ENCODE data around the gene NPAT. TPM values are rescaled to one million over a fixed set of nuclear protein-coding genes. Genes with fewer than 3 reads are reported as not detected.

NPAT gene
- total RNA-seq, 1 experiment from 2014 or later, result 11.0 TPM

DNA sequence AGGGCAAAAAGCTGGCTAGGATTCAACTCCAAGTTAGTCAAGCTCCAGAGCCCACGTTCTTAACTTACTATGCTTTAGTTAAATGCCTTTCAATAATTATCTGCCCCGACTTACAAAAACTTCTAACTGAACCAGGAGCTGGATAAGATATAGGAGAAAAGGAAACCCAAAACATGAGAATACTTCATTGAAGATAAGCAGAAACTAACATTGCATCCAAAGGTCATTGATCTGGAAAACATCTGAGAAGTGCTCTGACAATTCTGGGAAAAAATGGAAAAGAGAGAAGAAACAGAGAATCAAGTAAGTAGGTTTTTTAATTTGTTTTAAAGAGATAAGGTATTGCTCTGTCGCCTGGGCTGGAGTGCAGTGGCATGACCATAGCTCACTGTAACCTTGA lies 73.9 kb downstream of the NPAT start:
- no peak for TF ChIP-seq CTCF (IDR thresholded peaks at IDR 0.05; ENCODE audit: unreplicated experiment)
- no peak for DNase-seq (ENCODE audit: unreplicated experiment)
- ChIA-PET CTCF (no interaction called here), POLR2A (interaction anchor here (0.7 kb wide), 1 partner anchor 721 kb away, joined by 3 read pairs; no protein-coding TSS in a partner anchor)
- Mint-ChIP-seq H3K36me3 (ENCODE audit: insufficient read depth, unreplicated experiment) (peaks cover 88% of the 10 kb centered on the region), H3K4me1 (ENCODE audit: insufficient read depth, unreplicated experiment) (no peaks in the 10 kb centered on the region), H3K4me3 (ENCODE audit: unreplicated experiment) (no peak overlapping the region), H3K27me3 (ENCODE audit: insufficient read depth, unreplicated experiment) (no peaks in the 10 kb centered on the region), H3K27ac (ENCODE audit: low read depth, unreplicated experiment) (no peak overlapping the region), H3K9me3 (ENCODE audit: unreplicated experiment) (no peaks in the 10 kb centered on the region)
- no TSS peak for BruUV-seq (replicated peaks)
- intact Hi-C loops (cut with micrococcal nuclease), result no loop called here

DNA sequence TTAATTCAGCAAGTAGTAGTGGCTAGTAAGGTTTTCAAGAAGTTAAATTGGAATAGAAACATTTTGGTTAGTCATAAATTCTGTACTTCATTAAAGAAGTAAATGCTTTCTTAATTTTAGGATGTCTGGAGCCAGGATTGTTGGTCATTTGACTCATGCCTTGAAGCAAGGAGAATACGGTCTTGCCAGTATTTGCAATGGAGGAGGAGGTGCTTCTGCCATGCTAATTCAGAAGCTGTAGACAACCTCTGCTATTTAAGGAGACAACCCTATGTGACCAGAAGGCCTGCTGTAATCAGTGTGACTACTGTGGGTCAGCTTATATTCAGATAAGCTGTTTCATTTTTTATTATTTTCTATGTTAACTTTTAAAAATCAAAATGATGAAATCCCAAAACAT lies 75.3 kb downstream of the NPAT start:
- no peak for TF ChIP-seq CTCF (IDR thresholded peaks at IDR 0.05; ENCODE audit: unreplicated experiment)
- Mint-ChIP-seq H3K27ac (ENCODE audit: low read depth, unreplicated experiment) (no peak overlapping the region), H3K27me3 (ENCODE audit: insufficient read depth, unreplicated experiment) (no peaks in the 10 kb centered on the region), H3K4me1 (ENCODE audit: insufficient read depth, unreplicated experiment) (no peaks in the 10 kb centered on the region), H3K9me3 (ENCODE audit: unreplicated experiment) (no peaks in the 10 kb centered on the region), H3K36me3 (ENCODE audit: insufficient read depth, unreplicated experiment) (peaks cover 98% of the 10 kb centered on the region), H3K4me3 (ENCODE audit: unreplicated experiment) (no peak overlapping the region)
- ChIA-PET CTCF (interaction anchor here (1.1 kb wide), 1 partner anchor 29 kb away, joined by 5 read pairs; no protein-coding TSS in a partner anchor), POLR2A (interaction anchor here (0.6 to 1.2 kb wide), 2 partner anchors 25 to 67 kb away, joined by 3 read pairs; partner anchors contain the start of gene ACAT1)
- intact Hi-C loops (cut with micrococcal nuclease), result no loop called here
- BruUV-seq (replicated peaks), result no TSS peak
- no peak for DNase-seq (ENCODE audit: unreplicated experiment)

DNA sequence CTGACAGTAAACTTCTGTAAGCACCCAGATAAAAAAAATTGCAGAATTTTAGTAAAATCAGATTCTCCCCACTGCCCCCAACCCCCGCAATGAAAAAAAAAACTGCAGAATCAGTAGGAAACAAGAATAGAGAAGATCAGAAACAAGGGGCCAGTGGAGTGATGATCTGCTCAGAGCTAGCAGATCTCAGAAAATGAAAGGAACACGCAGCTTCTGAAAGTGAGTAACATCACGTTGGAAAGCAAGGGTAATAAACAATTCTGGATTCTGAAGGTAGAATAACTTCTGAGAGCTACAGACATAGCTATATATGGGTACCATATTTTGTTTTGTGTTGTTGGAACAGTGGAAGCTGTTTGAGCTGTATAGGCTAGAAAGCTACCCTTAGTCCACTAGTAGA lies 77.8 kb downstream of the NPAT start:
- POLR2A ChIA-PET, result no interaction called here
- CTCF ChIA-PET, result interaction anchor here (0.6 to 1.5 kb wide), 2 partner anchors 20 to 23 kb away, joined by 3 read pairs; partner anchors contain the start of gene ACAT1
- no peak for TF ChIP-seq CTCF (IDR thresholded peaks at IDR 0.05; ENCODE audit: unreplicated experiment)
- no peaks in the 10 kb centered on the region for H3K4me1 Mint-ChIP-seq (ENCODE audit: insufficient read depth, unreplicated experiment)
- intact Hi-C loops (cut with micrococcal nuclease), result no loop called here
- no peak overlapping the region for H3K4me3 Mint-ChIP-seq (ENCODE audit: unreplicated experiment)
- H3K36me3 Mint-ChIP-seq (ENCODE audit: insufficient read depth, unreplicated experiment), result peaks cover 99% of the 10 kb centered on the region
- no peak for DNase-seq (ENCODE audit: unreplicated experiment)
- BruUV-seq (replicated peaks), result no TSS peak
- no peaks in the 10 kb centered on the region for H3K27me3 Mint-ChIP-seq (ENCODE audit: insufficient read depth, unreplicated experiment)
- H3K27ac Mint-ChIP-seq (ENCODE audit: low read depth, unreplicated experiment), result no peak overlapping the region
- H3K9me3 Mint-ChIP-seq (ENCODE audit: unreplicated experiment), result no peaks in the 10 kb centered on the region

- CTCF ChIA-PET, result interaction anchor here (0.6 kb wide), 1 partner anchor 22 kb away, joined by 4 read pairs; no protein-coding TSS in a partner anchor
Observed at GRCh38 chr11:108142304-108142703, 80.1 kb downstream of the NPAT start.

More at GRCh38 chr11:108142304-108142703, 80.1 kb downstream of the NPAT start:
- DNase-seq (ENCODE audit: unreplicated experiment), result no peak
- H3K27ac Mint-ChIP-seq (ENCODE audit: low read depth, unreplicated experiment), result no peak overlapping the region
- no peak overlapping the region for H3K4me3 Mint-ChIP-seq (ENCODE audit: unreplicated experiment)
- H3K27me3 Mint-ChIP-seq (ENCODE audit: insufficient read depth, unreplicated experiment), result no peaks in the 10 kb centered on the region
- no TSS peak for BruUV-seq (replicated peaks)
- H3K36me3 Mint-ChIP-seq (ENCODE audit: insufficient read depth, unreplicated experiment), result peaks cover 96% of the 10 kb centered on the region
- intact Hi-C loops (cut with micrococcal nuclease), result no loop called here
- no peaks in the 10 kb centered on the region for H3K9me3 Mint-ChIP-seq (ENCODE audit: unreplicated experiment)
- no peak for TF ChIP-seq CTCF (IDR thresholded peaks at IDR 0.05; ENCODE audit: unreplicated experiment)
- POLR2A ChIA-PET, result interaction anchor here (0.6 to 1.2 kb wide), 4 partner anchors 19 to 1950 kb away, joined by 3 read pairs; partner anchors contain the start of gene NPAT
- no peaks in the 10 kb centered on the region for H3K4me1 Mint-ChIP-seq (ENCODE audit: insufficient read depth, unreplicated experiment)
